K562 (cell line): ENCODE measurements around the gene ZNF438. TPM values are rescaled to one million over a fixed set of nuclear protein-coding genes. Genes with fewer than 3 reads are reported as not detected.

ENCODE experiments used
- ATAC-seq: fragments of 200-7000 bp; cut with Tn5 transposase; 3 replicates; pipeline ENCODE4 v1.9.1; 2020; ENCODE audit warnings: moderate library complexity
- BruUV-seq: library from RNA; stranded (reverse); fragments of 400-500 nt; replicated peaks from 2 replicates; lab custom pipeline; 2021; lab: Mats Ljungman, UMichigan
- CTCF ChIA-PET: fragments of 300-600 bp; formaldehyde crosslinking; extraction: SDS; loops from one replicate; lab custom pipeline; 2021; ENCODE audit warnings: low intra/inter-chr PET ratio; lab: Yijun Ruan, JAX
- POLR2A ChIA-PET: fragments of 300-600, 350-650 bp; sonication (Branson Sonifier 250); formaldehyde crosslinking; extraction: SDS; loops from one replicate; lab custom pipeline; 2021; ENCODE audit warnings: antibody characterized with exemption, inconsistent platforms; lab: Yijun Ruan, JAX
- DNase-seq, 4 experiments: peaks; one replicate each; pipeline versions ENCODE4 v3.0.0 to v3.0.0-alpha.2; 2011 to 2018; ENCODE audit warnings: low spot score in 3 of 4, mixed read lengths in 3 of 4; ENCODE audit errors: extremely low read depth in 1 of 4
- FAIRE-seq: peaks from 2 replicates; lab custom pipeline; 2011; peaks lifted over from hg19 to GRCh38; lab: Jason Lieb, UNC
- H2AFZ ChIP-seq: 2 replicates; pipeline ENCODE4 v1.6.0; 2011; ENCODE audit warnings: low read depth, low read length, control low read depth, inconsistent platforms
- H3K27ac ChIP-seq: fragments of 200-600 bp; 3 replicates; pipeline ENCODE4 v1.8.0; 2011; ENCODE audit warnings: low read depth, mild to moderate bottlenecking, control low read depth, inconsistent platforms, low read length, moderate library complexity, mixed read lengths; ENCODE audit errors: extremely low read depth
- H3K27me3 ChIP-seq, 2 experiments: fragments of 300-600 bp in 1 of 2; 2 replicates in 1 of 2; 3 replicates in 1 of 2; pipeline versions ENCODE4 v1.6.0 to v1.8.0; 2011; ENCODE audit warnings: inconsistent platforms in 2 of 2, low read length in 2 of 2, mild to moderate bottlenecking in 1 of 2, mixed read lengths in 1 of 2, moderate library complexity in 1 of 2; ENCODE audit not compliant: control insufficient read depth in 2 of 2, insufficient read depth in 2 of 2
- H3K36me3 ChIP-seq: fragments of 300-600 bp; 3 replicates; pipeline ENCODE4 v1.8.0; 2011; ENCODE audit warnings: mild to moderate bottlenecking, low read length, inconsistent platforms; ENCODE audit not compliant: control insufficient read depth, insufficient read depth
- H3K4me1 ChIP-seq, 2 experiments: fragments of 200-600 bp in 1 of 2; replicated peaks in 1 of 2; 2 replicates in 1 of 2; 3 replicates in 1 of 2; pipeline versions ENCODE4 v1.5.1 to v1.8.0; 2011; ENCODE audit warnings: inconsistent platforms in 2 of 2, low read length in 2 of 2, mild to moderate bottlenecking in 1 of 2, mixed read lengths in 1 of 2, moderate library complexity in 1 of 2; ENCODE audit not compliant: control insufficient read depth in 2 of 2, insufficient read depth in 2 of 2
- H3K4me2 ChIP-seq: 2 replicates; pipeline ENCODE4 v1.6.1; 2011; ENCODE audit warnings: low read length, control low read depth, inconsistent platforms, mixed read lengths; ENCODE audit not compliant: insufficient read depth
- H3K4me3 ChIP-seq: fragments of 200-600 bp; sonication (generic), shearing (Covaris generic); 2 replicates; pipeline ENCODE4 v1.5.1; 2016; ENCODE audit warnings: control low read depth, inconsistent platforms
- H3K79me2 ChIP-seq: fragments of 200-600 bp; 3 replicates; pipeline ENCODE4 v1.8.0; 2011; ENCODE audit warnings: low read length, inconsistent platforms; ENCODE audit not compliant: control insufficient read depth, insufficient read depth
- H3K9ac ChIP-seq, 2 experiments: 2 replicates each; pipeline versions ENCODE4 v1.6.0 to v1.6.1; 2011; ENCODE audit warnings: low read depth in 2 of 2, low read length in 2 of 2, control low read depth in 1 of 2, inconsistent platforms in 1 of 2, mild to moderate bottlenecking in 1 of 2, mixed read lengths in 1 of 2; ENCODE audit not compliant: insufficient read depth in 1 of 2
- H3K9me1 ChIP-seq: one replicate; pipeline ENCODE4 v1.6.0; 2011; ENCODE audit warnings: inconsistent platforms, mild to moderate bottlenecking, low read length, moderate library complexity; ENCODE audit not compliant: control insufficient read depth, insufficient read depth
- H3K9me3 ChIP-seq: replicated peaks from 2 replicates; pipeline ENCODE4 v1.5.1; 2011; ENCODE audit warnings: low read depth, low read length, inconsistent platforms; ENCODE audit not compliant: control insufficient read depth, insufficient read depth
- H4K20me1 ChIP-seq: replicated peaks from 2 replicates; pipeline ENCODE4 v1.6.1; 2011; ENCODE audit warnings: low read length, inconsistent platforms, mixed read lengths; ENCODE audit not compliant: control insufficient read depth, insufficient read depth
- CTCF ChIP-seq, 3 experiments: IDR thresholded peaks in 2 of 3; conservative IDR thresholded peaks in 1 of 3; 2 replicates each; pipeline ENCODE4 v1.5.1; 2011 to 2012; ENCODE audit warnings: low read length in 3 of 3, mild to moderate bottlenecking in 3 of 3, control low read depth in 2 of 3, improper control_type of control experiment in 1 of 3, inconsistent platforms in 1 of 3, low read depth in 1 of 3, mixed read lengths in 1 of 3, moderate library complexity in 1 of 3; ENCODE audit not compliant: insufficient read depth in 2 of 3
- ELF1 ChIP-seq: fragments of 200-800 bp; sonication (Bioruptor generic); IDR thresholded peaks from 2 replicates; pipeline ENCODE4 v1.6.1; 2016; ENCODE audit warnings: missing genetic modification characterization, missing compliant biosample characterization
- ETV1 ChIP-seq: fragments of 450-650 bp; conservative IDR thresholded peaks from 2 replicates; pipeline ENCODE4 v1.6.1; 2016; ENCODE audit warnings: missing genetic modification characterization, control low read depth, low read depth, missing compliant biosample characterization
- KAT8 ChIP-seq: fragments of 450-650 bp; IDR thresholded peaks from 2 replicates; pipeline ENCODE4 v1.6.1; 2016; ENCODE audit warnings: low read depth, mild to moderate bottlenecking
- MXI1 ChIP-seq: IDR thresholded peaks from 2 replicates; pipeline ENCODE4 v1.6.1; 2011; ENCODE audit warnings: low read depth, mild to moderate bottlenecking, improper control_type of control experiment, low read length
- YBX1 ChIP-seq: fragments of 450-650 bp; IDR thresholded peaks from 2 replicates; pipeline ENCODE4 v1.7.1; 2016; ENCODE audit warnings: mild to moderate bottlenecking
- ZNF444 ChIP-seq: fragments of 250-450 bp; sonication (Bioruptor Pico); IDR thresholded peaks from 2 replicates; pipeline ENCODE4 v1.4.0; 2020; ENCODE audit warnings: mild to moderate bottlenecking, moderate library complexity
- WGBS: fragments of 100-300 bp; shearing (Covaris generic); methylation state at CpG from one replicate; pipeline ENCODE4 v1.1.6; 2016; ENCODE audit warnings: low coverage, mixed read lengths; ENCODE audit not compliant: insufficient coverage; ENCODE audit errors: missing lambda C conversion rate; 5-methylcytosine and 5-hydroxymethylcytosine counted together
- in situ Hi-C: fragments of 300-500 bp; cut with MboI; formaldehyde crosslinking; loops from 4 replicates; pipeline ENCODE4 v1.15.0; 2018; ENCODE audit warnings: inconsistent platforms, mixed read lengths
- intact Hi-C: fragments of 100-400 bp; cut with micrococcal nuclease; formaldehyde crosslinking; loops from 2 replicates; pipeline ENCODE4 v1.14.2; 2022
- polyA plus RNA-seq, 8 experiments: library from polyadenylated mRNA; depleted of rRNA in 4 of 8; stranded (reverse) in 5 of 8; unstranded in 3 of 8; fragments of >200 nt; fragmentation: Nextera tagmentation in 2 of 8; fragmentation: Illumina TruSeq in 1 of 8; extraction: Ambion mirVana in 2 of 8; extraction: Trizol in 1 of 8; gene quantifications; 2 replicates each; pipeline versions ENCODE4 v1.2.1 to v1.2.3, GENCODE V29; 2011 to 2014; ENCODE audit warnings: inconsistent platforms in 1 of 8, missing spikeins in 1 of 8
- total RNA-seq, 7 experiments: library from RNA; depleted of rRNA in 6 of 7; stranded (reverse); fragments of >200 nt in 6 of 7; fragmentation: Illumina TruSeq in 2 of 7; extraction: Trizol in 2 of 7; gene quantifications; 2 replicates each; pipeline versions ENCODE4 v1.2.1 to v1.2.3, GENCODE V29; 2011 to 2021; ENCODE audit warnings: low replicate concordance in 1 of 7

Gene ZNF438
- total and polyA plus RNA-seq, 9 of the 15 experiments (the other 6 are each of a cell fraction or from before 2014, with no cell fraction given): 0.45 to 1.5 (median 0.91) TPM

- TF ChIP-seq CTCF (IDR thresholded peaks at IDR 0.05 in 2 of 3, conservative IDR thresholded peaks at IDR 0.05 in 1 of 3; ENCODE audit: insufficient read depth in 2 of 3, low read depth in 1 of 3, low read length in 3 of 3): no peak
- in situ Hi-C loops: no loop called here
- H3K27ac ChIP-seq: no peak overlapping the region
- H3K4me1 ChIP-seq: no peaks in the 10 kb centered on the region
- H4K20me1 ChIP-seq: no peaks in the 10 kb centered on the region
- no peaks in the 10 kb centered on the region for H3K36me3 ChIP-seq
- CTCF ChIA-PET: no interaction called here
- no peaks in the 10 kb centered on the region for H3K9me3 ChIP-seq
- POLR2A ChIA-PET: no interaction called here
- no peak overlapping the region for H3K9ac ChIP-seq
- FAIRE-seq (no peak), ATAC-seq (no peak), DNase-seq (no peak)
- no peaks in the 10 kb centered on the region for H3K79me2 ChIP-seq
- WGBS: 0% methylated on average over 3 of the region's 3 CpGs
- H3K27me3 ChIP-seq: no peaks in the 10 kb centered on the region; a peak in 1 of 5 replicates
- intact Hi-C loops: no loop called here
- H3K4me2 ChIP-seq: no peak overlapping the region
- H3K9me1 ChIP-seq: no peaks in the 10 kb centered on the region
- no peak overlapping the region for H2AFZ ChIP-seq
- no peak overlapping the region for H3K4me3 ChIP-seq
- BruUV-seq: no TSS peak
Observed at GRCh38 chr10:31011665-31012022, 20.0 kb downstream of the ZNF438 start.

GRCh38 chr10:31011017-31011664 lies 20.5 kb downstream of the ZNF438 start:
- ChIA-PET POLR2A (no interaction called here), CTCF (no interaction called here)
- Histone ChIP-seq H3K27ac (no peak overlapping the region), H3K27me3 (no peaks in the 10 kb centered on the region; a peak in 1 of 5 replicates), H3K36me3 (no peaks in the 10 kb centered on the region), H3K4me2 (no peak overlapping the region), H3K4me1 (no peaks in the 10 kb centered on the region), H4K20me1 (no peaks in the 10 kb centered on the region), H3K79me2 (no peaks in the 10 kb centered on the region), H2AFZ (no peak overlapping the region), H3K4me3 (no peak overlapping the region), H3K9me3 (no peaks in the 10 kb centered on the region), H3K9ac (no peak overlapping the region), H3K9me1 (no peaks in the 10 kb centered on the region)
- WGBS: 2% methylated on average over 8 of the region's 8 CpGs
- ATAC-seq: no peak
- intact Hi-C loops (no loop called here), in situ Hi-C loops (no loop called here)
- BruUV-seq: no TSS peak
- no peak for DNase-seq
- no peak for FAIRE-seq
- TF ChIP-seq ZNF444 (CRISPR knock-in tag): no peak
- TF ChIP-seq ELF1 (tag): no peak
- TF ChIP-seq MXI1: no peak
- no peak for TF ChIP-seq YBX1
- TF ChIP-seq KAT8: no peak
- no peak for TF ChIP-seq ETV1 (tag)
